ENCODE results near the gene SPATA31D4. TPM values are rescaled to one million over a fixed set of nuclear protein-coding genes. Genes with fewer than 3 reads are reported as not detected.
"Not testable (repeated sequence)": the region's sequence is repeated elsewhere in the genome, so short reads cannot be mapped to it uniquely, and the experiment has no call there.

Gene SPATA31D4
- total RNA-seq, 1 donor from 2014 or later: not detected

DNA sequence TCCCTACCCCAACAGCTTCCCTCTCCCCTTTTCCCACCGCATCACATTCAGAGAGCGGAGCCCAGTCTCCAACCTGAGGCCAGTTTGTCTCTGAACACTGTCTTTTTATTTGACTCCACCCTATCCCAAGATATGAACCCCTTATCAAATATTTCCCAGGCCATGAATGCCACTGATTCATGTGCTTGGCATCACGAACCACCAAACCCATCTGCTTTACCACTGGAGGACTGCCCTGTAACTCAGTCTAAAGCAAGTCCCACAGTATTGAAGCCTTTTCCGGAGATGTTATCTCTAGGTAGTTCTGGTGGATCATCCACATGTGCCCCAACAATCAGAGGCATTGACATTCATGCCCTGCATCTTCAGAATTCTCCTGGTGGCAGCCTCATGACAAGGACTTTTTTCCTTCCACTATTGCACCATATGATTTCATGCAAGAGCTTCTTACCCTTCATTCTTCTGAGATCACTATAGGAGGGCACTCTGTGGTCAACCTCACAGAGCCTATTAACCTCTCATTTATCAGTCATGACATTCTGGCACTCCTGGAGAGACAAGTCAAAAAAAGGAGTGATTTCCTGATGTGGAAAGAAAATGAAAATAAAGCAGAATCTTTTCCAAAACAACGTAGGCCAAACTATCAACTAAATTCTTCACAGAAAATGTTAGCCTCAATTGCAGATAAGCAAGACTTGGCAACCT, 12.3 kb upstream of the SPATA31D4 start:
- no peaks in the 10 kb centered on the region for H3K36me3 Mint-ChIP-seq (ENCODE audit: low read depth, unreplicated experiment)
- no peaks in the 10 kb centered on the region for H3K4me1 Mint-ChIP-seq (ENCODE audit: unreplicated experiment)
- TF ChIP-seq CTCF (IDR thresholded peaks at IDR 0.05; ENCODE audit: unreplicated experiment): no peak
- no peak overlapping the region for H3K4me3 Mint-ChIP-seq (ENCODE audit: unreplicated experiment)
- H3K27ac Mint-ChIP-seq (ENCODE audit: unreplicated experiment): no peak overlapping the region
- no peaks in the 10 kb centered on the region for H3K27me3 Mint-ChIP-seq (ENCODE audit: unreplicated experiment)
- DNase-seq (ENCODE audit: low spot score): no peak
- H3K9me3 Mint-ChIP-seq (ENCODE audit: unreplicated experiment): no peaks in the 10 kb centered on the region

GRCh38 chr9:81918507-81918906, 9.7 kb upstream of the SPATA31D4 start:
- not testable (repeated sequence) for DNase-seq (ENCODE audit: low spot score); H3K36me3 Mint-ChIP-seq (ENCODE audit: low read depth, unreplicated experiment); H3K4me1 Mint-ChIP-seq (ENCODE audit: unreplicated experiment); H3K27me3 Mint-ChIP-seq (ENCODE audit: unreplicated experiment); H3K4me3 Mint-ChIP-seq (ENCODE audit: unreplicated experiment); H3K27ac Mint-ChIP-seq (ENCODE audit: unreplicated experiment); H3K9me3 Mint-ChIP-seq (ENCODE audit: unreplicated experiment)

GRCh38 chr9:81930147-81930546, 1.9 kb downstream of the SPATA31D4 start:
- not testable (repeated sequence) for H3K27me3 Mint-ChIP-seq (ENCODE audit: unreplicated experiment); H3K9me3 Mint-ChIP-seq (ENCODE audit: unreplicated experiment); DNase-seq (ENCODE audit: low spot score)

GRCh38 chr9:81933547-81933946, 5.3 kb downstream of the SPATA31D4 start:
- H3K36me3 Mint-ChIP-seq (ENCODE audit: low read depth, unreplicated experiment); DNase-seq (ENCODE audit: low spot score): not testable (repeated sequence)

More at GRCh38 chr9:81930147-81930546, 1.9 kb downstream of the SPATA31D4 start:
- H3K27ac Mint-ChIP-seq (ENCODE audit: unreplicated experiment); H3K4me1 Mint-ChIP-seq (ENCODE audit: unreplicated experiment); H3K36me3 Mint-ChIP-seq (ENCODE audit: low read depth, unreplicated experiment); H3K4me3 Mint-ChIP-seq (ENCODE audit: unreplicated experiment): not testable (repeated sequence)

GRCh38 chr9:81943393-81943792, 15.2 kb downstream of the SPATA31D4 start, which contains the start of gene SPATA31D3:
SPATA31D3 (plus strand) TSS chr9:81943500; CDS start chr9:81943586, 86 bp downstream.
- not testable (repeated sequence) for H3K9me3 Mint-ChIP-seq (ENCODE audit: unreplicated experiment); H3K27me3 Mint-ChIP-seq (ENCODE audit: unreplicated experiment); H3K27ac Mint-ChIP-seq (ENCODE audit: unreplicated experiment); H3K36me3 Mint-ChIP-seq (ENCODE audit: low read depth, unreplicated experiment); H3K4me3 Mint-ChIP-seq (ENCODE audit: unreplicated experiment); H3K4me1 Mint-ChIP-seq (ENCODE audit: unreplicated experiment); DNase-seq (ENCODE audit: low spot score)

More at GRCh38 chr9:81933547-81933946, 5.3 kb downstream of the SPATA31D4 start:
- not testable (repeated sequence) for H3K4me1 Mint-ChIP-seq (ENCODE audit: unreplicated experiment); H3K27me3 Mint-ChIP-seq (ENCODE audit: unreplicated experiment); H3K9me3 Mint-ChIP-seq (ENCODE audit: unreplicated experiment); H3K4me3 Mint-ChIP-seq (ENCODE audit: unreplicated experiment); H3K27ac Mint-ChIP-seq (ENCODE audit: unreplicated experiment)

GRCh38 chr9:81948650-81949049, 20.4 kb downstream of the SPATA31D4 start:
- H3K36me3 Mint-ChIP-seq (ENCODE audit: low read depth, unreplicated experiment); H3K27me3 Mint-ChIP-seq (ENCODE audit: unreplicated experiment); H3K4me1 Mint-ChIP-seq (ENCODE audit: unreplicated experiment); H3K27ac Mint-ChIP-seq (ENCODE audit: unreplicated experiment); H3K9me3 Mint-ChIP-seq (ENCODE audit: unreplicated experiment); DNase-seq (ENCODE audit: low spot score); H3K4me3 Mint-ChIP-seq (ENCODE audit: unreplicated experiment): not testable (repeated sequence)

DNA sequence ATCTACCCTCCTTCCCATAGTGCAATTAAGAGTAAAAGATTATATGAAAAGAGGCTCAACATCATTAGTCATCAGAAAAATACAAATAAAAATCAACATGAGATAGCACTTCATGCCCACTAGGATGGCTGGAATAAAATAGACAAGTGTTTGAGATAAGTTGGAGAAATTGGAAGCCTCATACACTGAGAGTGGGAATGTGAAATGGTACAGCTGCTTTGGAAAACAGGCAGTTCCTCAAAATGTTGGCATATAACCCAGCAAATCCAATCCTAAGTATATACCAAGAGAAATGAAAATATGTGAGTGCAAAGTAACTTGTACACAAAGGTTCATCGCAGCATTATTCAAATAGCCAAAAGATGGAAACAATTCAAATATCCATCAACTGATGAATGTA, 24.9 kb downstream of the SPATA31D4 start:
- peaks cover 12% of the 10 kb centered on the region for H3K9me3 Mint-ChIP-seq (ENCODE audit: unreplicated experiment)
- H3K4me1 Mint-ChIP-seq (ENCODE audit: unreplicated experiment): no peaks in the 10 kb centered on the region
- peaks cover 2% of the 10 kb centered on the region for H3K27me3 Mint-ChIP-seq (ENCODE audit: unreplicated experiment)
- peaks cover 10% of the 10 kb centered on the region for H3K36me3 Mint-ChIP-seq (ENCODE audit: low read depth, unreplicated experiment)
- no peak for TF ChIP-seq CTCF (IDR thresholded peaks at IDR 0.05; ENCODE audit: unreplicated experiment)
- no peak for DNase-seq (ENCODE audit: low spot score)
- no peak overlapping the region for H3K27ac Mint-ChIP-seq (ENCODE audit: unreplicated experiment)
- no peak overlapping the region for H3K4me3 Mint-ChIP-seq (ENCODE audit: unreplicated experiment)

Data from endothelial cell (in vitro differentiated cells).